ENCODE data around the gene COPZ1. TPM values are rescaled to one million over a fixed set of nuclear protein-coding genes. Genes with fewer than 3 reads are reported as not detected.

The COPZ1 gene
- total RNA-seq, 1 experiment from 2014 or later = 104 TPM

DNA sequence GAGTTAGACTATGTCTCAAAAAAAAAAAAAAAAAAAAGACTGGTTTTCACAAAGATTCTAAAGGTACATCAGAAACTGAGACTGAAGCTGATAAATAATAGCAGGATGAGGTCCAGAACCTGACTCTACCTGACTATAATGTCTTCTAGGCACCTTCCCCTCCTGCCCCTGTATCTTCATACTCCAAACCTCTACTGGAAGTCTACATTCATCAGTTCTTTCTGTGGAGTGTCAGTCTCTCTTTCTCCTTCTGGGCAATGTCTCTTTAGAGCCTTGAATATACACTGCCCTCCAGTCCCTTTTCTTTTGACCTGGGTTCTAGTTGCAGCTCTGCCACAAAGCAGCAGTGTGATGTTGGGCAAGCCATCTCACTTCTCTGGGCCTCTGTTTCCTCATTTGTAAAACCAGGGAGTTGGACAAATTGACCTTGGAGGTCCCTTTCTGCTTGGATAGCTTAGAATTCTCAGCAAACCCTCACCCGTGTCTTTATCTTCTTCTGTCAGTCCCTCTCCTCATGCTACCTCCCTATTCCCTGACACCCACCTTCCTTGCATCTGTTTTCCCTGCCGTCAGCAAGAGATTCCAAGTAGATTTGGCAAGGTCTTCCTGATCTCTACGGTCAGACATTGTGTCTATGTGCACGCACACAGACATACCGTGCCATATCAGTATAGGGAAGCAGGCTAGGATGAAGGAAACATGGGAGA, 28.4 kb upstream of the COPZ1 start:
- Histone ChIP-seq H3K9me3 (ENCODE audit: control insufficient read depth, low read depth, low read length) (no peaks in the 10 kb centered on the region), H3K9ac (ENCODE audit: extremely low read depth, insufficient read length, low read length) (no peak overlapping the region), H3K56ac (ENCODE audit: insufficient read length, low read depth, low read length) (no peak overlapping the region), H3K4me1 (ENCODE audit: insufficient read depth, low read length) (peaks cover 3% of the 10 kb centered on the region; the same call in 1 of the 2 replicates), H3K79me1 (ENCODE audit: insufficient read depth, low read depth, low read length, poor library complexity, severe bottlenecking) (no peaks in the 10 kb centered on the region), H4K20me1 (ENCODE audit: control insufficient read depth, insufficient read depth, insufficient read length) (no peaks in the 10 kb centered on the region), H2BK5ac (ENCODE audit: insufficient read length, low read length) (no peak overlapping the region), H3K4ac (ENCODE audit: low read depth, low read length) (no peak overlapping the region), H3K27ac (ENCODE audit: insufficient read length, low read depth, low read length) (no peak overlapping the region), H3K4me2 (ENCODE audit: insufficient read depth, insufficient read length, low read length) (no peak overlapping the region), H3K18ac (ENCODE audit: insufficient read length, low read depth, low read length) (no peak overlapping the region), H2BK20ac (ENCODE audit: low read depth, low read length, poor library complexity, severe bottlenecking) (no peak overlapping the region), H2BK15ac (ENCODE audit: low read depth, low read length) (no peak overlapping the region), H3K14ac (ENCODE audit: insufficient read depth, low read length) (no peak overlapping the region), H3K79me2 (ENCODE audit: insufficient read depth, low read length) (no peaks in the 10 kb centered on the region), H2AK5ac (ENCODE audit: insufficient read length, low read length) (no peak overlapping the region), H2BK120ac (ENCODE audit: low read depth, low read length, poor library complexity, severe bottlenecking) (no peak overlapping the region), H4K5ac (ENCODE audit: insufficient read length, low read depth, low read length) (no peak overlapping the region), H3K23me2 (ENCODE audit: insufficient read length, low read depth, low read length, poor library complexity, severe bottlenecking) (peaks cover 6% of the 10 kb centered on the region), H2AFZ (ENCODE audit: low read length) (no peak overlapping the region), H3T11ph (ENCODE audit: low read length) (no peak overlapping the region), H3K27me3 (ENCODE audit: insufficient read depth, low read length) (peaks cover 7% of the 10 kb centered on the region; the same call in 1 of the 2 replicates), H3K23ac (ENCODE audit: insufficient read length, low read depth, low read length) (no peak overlapping the region), H4K91ac (ENCODE audit: insufficient read length, low read depth, low read length) (no peak overlapping the region), H4K8ac (replicated peaks; ENCODE audit: insufficient read length, low read depth, low read length) (no peak overlapping the region), H2BK12ac (ENCODE audit: insufficient read length, low read depth, low read length) (no peak overlapping the region)
- H3K4me1 Mint-ChIP-seq = peaks cover 28 to 38% of the 10 kb centered on the region in 2 experiments
- H3K27me3 Mint-ChIP-seq (ENCODE audit: low read depth) = peaks cover 26% of the 10 kb centered on the region
- WGBS (ENCODE audit: extremely low coverage, insufficient read length, low lambda C conversion rate) = no CpG with 5 or more reads among the region's 5 CpGs
- no peak for DNase-seq
- H3K4me3 Mint-ChIP-seq = no peak overlapping the region
- peaks cover 0 to 5% (median 0%) of the 10 kb centered on the region in 3 experiments; a peak in 2 of 7 replicates for H3K36me3 Mint-ChIP-seq (ENCODE audit: insufficient read depth in 1 of 3, low read depth in 3 of 3)
- TF ChIP-seq, protein P1, sequence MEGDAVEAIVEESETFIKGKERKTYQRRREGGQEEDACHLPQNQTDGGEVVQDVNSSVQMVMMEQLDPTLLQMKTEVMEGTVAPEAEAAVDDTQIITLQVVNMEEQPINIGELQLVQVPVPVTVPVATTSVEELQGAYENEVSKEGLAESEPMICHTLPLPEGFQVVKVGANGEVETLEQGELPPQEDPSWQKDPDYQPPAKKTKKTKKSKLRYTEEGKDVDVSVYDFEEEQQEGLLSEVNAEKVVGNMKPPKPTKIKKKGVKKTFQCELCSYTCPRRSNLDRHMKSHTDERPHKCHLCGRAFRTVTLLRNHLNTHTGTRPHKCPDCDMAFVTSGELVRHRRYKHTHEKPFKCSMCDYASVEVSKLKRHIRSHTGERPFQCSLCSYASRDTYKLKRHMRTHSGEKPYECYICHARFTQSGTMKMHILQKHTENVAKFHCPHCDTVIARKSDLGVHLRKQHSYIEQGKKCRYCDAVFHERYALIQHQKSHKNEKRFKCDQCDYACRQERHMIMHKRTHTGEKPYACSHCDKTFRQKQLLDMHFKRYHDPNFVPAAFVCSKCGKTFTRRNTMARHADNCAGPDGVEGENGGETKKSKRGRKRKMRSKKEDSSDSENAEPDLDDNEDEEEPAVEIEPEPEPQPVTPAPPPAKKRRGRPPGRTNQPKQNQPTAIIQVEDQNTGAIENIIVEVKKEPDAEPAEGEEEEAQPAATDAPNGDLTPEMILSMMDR (conservative IDR thresholded peaks at IDR 0.05) = no peak
- H3K9me3 Mint-ChIP-seq = no peaks in the 10 kb centered on the region
- no peak overlapping the region; a peak in 1 of 7 replicates for H3K27ac Mint-ChIP-seq

Measured in H9 (cell line).